ENCODE measurements around the gene MKLN1. TPM values are rescaled to one million over a fixed set of nuclear protein-coding genes. Genes with fewer than 3 reads are reported as not detected.

The MKLN1 gene
- total and polyA plus RNA-seq, 10 of the 15 experiments (the other 5 are each of a cell fraction or from before 2014, with no cell fraction given) = 13.6 to 55.8 (median 29.3) TPM

- TF ChIP-seq, protein P1, sequence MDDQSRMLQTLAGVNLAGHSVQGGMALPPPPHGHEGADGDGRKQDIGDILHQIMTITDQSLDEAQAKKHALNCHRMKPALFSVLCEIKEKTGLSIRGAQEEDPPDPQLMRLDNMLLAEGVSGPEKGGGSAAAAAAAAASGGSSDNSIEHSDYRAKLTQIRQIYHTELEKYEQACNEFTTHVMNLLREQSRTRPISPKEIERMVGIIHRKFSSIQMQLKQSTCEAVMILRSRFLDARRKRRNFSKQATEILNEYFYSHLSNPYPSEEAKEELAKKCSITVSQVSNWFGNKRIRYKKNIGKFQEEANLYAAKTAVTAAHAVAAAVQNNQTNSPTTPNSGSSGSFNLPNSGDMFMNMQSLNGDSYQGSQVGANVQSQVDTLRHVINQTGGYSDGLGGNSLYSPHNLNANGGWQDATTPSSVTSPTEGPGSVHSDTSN (IDR thresholded peaks at IDR 0.05; ENCODE audit: insufficient replicate concordance, low read depth, low read length) = no peak
- no peak for TF ChIP-seq RELA (IDR thresholded peaks at IDR 0.05; ENCODE audit: borderline replicate concordance, partially characterized antibody)
- no peak for TF ChIP-seq EED (IDR thresholded peaks at IDR 0.05; ENCODE audit: low read depth)
- TF ChIP-seq TCF3 (IDR thresholded peaks at IDR 0.05; ENCODE audit: borderline replicate concordance, insufficient read depth, low read depth, low read length) = no peak
- no peak for TF ChIP-seq RFX5 (IDR thresholded peaks at IDR 0.05; ENCODE audit: low read depth, low read length)
- TF ChIP-seq ZBTB33 (IDR thresholded peaks at IDR 0.05) = no peak
- TF ChIP-seq CBFB (IDR thresholded peaks at IDR 0.05; ENCODE audit: low read depth) = no peak
These were observed 117.0 kb downstream of the MKLN1 start (continued) for GRCh38 chr7:131444683-131445082.

- DNase-seq (ENCODE audit: low read depth, low spot score) (no peak), FAIRE-seq (no peak), ATAC-seq (no peak)
- Histone ChIP-seq H3K79me2 (ENCODE audit: control insufficient read depth, insufficient read depth, low read length) (no peaks in the 10 kb centered on the region), H3K27ac (ENCODE audit: control insufficient read depth, insufficient read depth) (no peak overlapping the region), H3K27me3 (replicated peaks in 1 of 2; ENCODE audit: control insufficient read depth in 2 of 2, insufficient read depth in 2 of 2, low read length in 1 of 2) (no peaks in the 10 kb centered on the region), H2AFZ (ENCODE audit: control insufficient read depth, low read depth, low read length) (no peak overlapping the region), H3K4me1 (ENCODE audit: control insufficient read depth, insufficient read depth, low read length) (no peaks in the 10 kb centered on the region), H3K4me3 (no peak overlapping the region), H3K4me2 (ENCODE audit: control insufficient read depth, insufficient read depth) (no peak overlapping the region), H3K36me3 (ENCODE audit: control insufficient read depth in 2 of 2, insufficient read depth in 2 of 2, low read length in 1 of 2) (peaks cover 0 to 5% of the 10 kb centered on the region in 2 experiments; a peak in 1 of 4 replicates), H3K9me3 (replicated peaks; ENCODE audit: control insufficient read depth, insufficient read depth, low read length) (no peaks in the 10 kb centered on the region), H4K20me1 (ENCODE audit: control insufficient read depth, insufficient read depth) (no peaks in the 10 kb centered on the region), H3K9ac (ENCODE audit: control insufficient read depth, insufficient read depth, low read length) (no peak overlapping the region)
- ChIA-PET CTCF (interaction anchor here (1.4 kb wide), 1 partner anchor 8 kb away, joined by 3 read pairs; no protein-coding TSS in a partner anchor), SMC1A (ENCODE audit: uncharacterized antibody, unreplicated experiment) (no interaction called here), RAD21 (ENCODE audit: unreplicated experiment) (no interaction called here), POLR2A (no interaction called here)
- 94% methylated on average over 2 of the region's 2 CpGs for WGBS (ENCODE audit: insufficient coverage, insufficient replicate concordance, low lambda C conversion rate, missing lambda C conversion rate)
- intact Hi-C loops (cut with micrococcal nuclease; ENCODE audit: unreplicated experiment) = no loop called here
- TF ChIP-seq RBBP5 (conservative IDR thresholded peaks at IDR 0.05) (no peak), RAD51 (IDR thresholded peaks at IDR 0.05) (no peak), GATAD2B (conservative IDR thresholded peaks at IDR 0.05; ENCODE audit: low read depth) (no peak), CBFB (IDR thresholded peaks at IDR 0.05; ENCODE audit: low read depth) (no peak), ATF2 (IDR thresholded peaks at IDR 0.05; ENCODE audit: low read length) (no peak), HDAC6 (IDR thresholded peaks at IDR 0.05; ENCODE audit: unreplicated experiment) (no peak), NRF1 (conservative IDR thresholded peaks at IDR 0.05; ENCODE audit: low read depth, low read length) (no peak), NBN (IDR thresholded peaks at IDR 0.05) (no peak)
- TF ChIP-seq, protein P2, sequence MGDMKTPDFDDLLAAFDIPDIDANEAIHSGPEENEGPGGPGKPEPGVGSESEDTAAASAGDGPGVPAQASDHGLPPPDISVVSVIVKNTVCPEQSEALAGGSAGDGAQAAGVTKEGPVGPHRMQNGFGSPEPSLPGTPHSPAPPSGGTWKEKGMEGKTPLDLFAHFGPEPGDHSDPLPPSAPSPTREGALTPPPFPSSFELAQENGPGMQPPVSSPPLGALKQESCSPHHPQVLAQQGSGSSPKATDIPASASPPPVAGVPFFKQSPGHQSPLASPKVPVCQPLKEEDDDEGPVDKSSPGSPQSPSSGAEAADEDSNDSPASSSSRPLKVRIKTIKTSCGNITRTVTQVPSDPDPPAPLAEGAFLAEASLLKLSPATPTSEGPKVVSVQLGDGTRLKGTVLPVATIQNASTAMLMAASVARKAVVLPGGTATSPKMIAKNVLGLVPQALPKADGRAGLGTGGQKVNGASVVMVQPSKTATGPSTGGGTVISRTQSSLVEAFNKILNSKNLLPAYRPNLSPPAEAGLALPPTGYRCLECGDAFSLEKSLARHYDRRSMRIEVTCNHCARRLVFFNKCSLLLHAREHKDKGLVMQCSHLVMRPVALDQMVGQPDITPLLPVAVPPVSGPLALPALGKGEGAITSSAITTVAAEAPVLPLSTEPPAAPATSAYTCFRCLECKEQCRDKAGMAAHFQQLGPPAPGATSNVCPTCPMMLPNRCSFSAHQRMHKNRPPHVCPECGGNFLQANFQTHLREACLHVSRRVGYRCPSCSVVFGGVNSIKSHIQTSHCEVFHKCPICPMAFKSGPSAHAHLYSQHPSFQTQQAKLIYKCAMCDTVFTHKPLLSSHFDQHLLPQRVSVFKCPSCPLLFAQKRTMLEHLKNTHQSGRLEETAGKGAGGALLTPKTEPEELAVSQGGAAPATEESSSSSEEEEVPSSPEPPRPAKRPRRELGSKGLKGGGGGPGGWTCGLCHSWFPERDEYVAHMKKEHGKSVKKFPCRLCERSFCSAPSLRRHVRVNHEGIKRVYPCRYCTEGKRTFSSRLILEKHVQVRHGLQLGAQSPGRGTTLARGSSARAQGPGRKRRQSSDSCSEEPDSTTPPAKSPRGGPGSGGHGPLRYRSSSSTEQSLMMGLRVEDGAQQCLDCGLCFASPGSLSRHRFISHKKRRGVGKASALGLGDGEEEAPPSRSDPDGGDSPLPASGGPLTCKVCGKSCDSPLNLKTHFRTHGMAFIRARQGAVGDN (IDR thresholded peaks at IDR 0.05) = no peak
- in situ Hi-C loops (cut with MboI) = no loop called here
- BruUV-seq (replicated peaks) = no TSS peak
These were observed 121.8 kb downstream of the MKLN1 start for GRCh38 chr7:131449373-131449902.

Data from GM12878 (cell line).